ENCODE data around the gene PRKG1. TPM values are rescaled to one million over a fixed set of nuclear protein-coding genes. Genes with fewer than 3 reads are reported as not detected.

The PRKG1 gene
- total RNA-seq, 4 donors from 2014 or later: 0.63 to 4.3 (median 2.1) TPM

DNA sequence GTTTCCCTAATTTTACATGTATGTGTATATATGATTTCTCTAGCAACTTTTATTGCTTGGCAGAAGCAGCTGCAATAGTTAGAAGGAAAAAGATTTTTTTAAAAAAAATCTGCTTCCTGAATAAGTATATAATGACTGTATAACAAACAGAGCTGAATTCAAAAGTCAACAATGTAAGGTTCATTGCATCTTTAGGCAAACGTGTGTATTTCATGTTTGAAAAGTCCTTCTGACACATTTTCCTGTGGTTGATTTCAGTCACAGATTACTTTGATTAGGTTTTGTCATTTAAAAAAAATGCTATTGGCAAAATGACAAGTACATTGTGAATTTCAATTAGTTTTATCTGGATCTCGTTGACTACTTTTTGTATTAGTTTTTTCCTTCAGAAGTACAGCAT, 394.1 kb downstream of the PRKG1 start:
- WGBS, 2 donors: 17 to 20% methylated on average over 2 of the region's 2 CpGs
- TF ChIP-seq POLR2A (IDR thresholded peaks at IDR 0.05): no peak
- TF ChIP-seq, protein P1, sequence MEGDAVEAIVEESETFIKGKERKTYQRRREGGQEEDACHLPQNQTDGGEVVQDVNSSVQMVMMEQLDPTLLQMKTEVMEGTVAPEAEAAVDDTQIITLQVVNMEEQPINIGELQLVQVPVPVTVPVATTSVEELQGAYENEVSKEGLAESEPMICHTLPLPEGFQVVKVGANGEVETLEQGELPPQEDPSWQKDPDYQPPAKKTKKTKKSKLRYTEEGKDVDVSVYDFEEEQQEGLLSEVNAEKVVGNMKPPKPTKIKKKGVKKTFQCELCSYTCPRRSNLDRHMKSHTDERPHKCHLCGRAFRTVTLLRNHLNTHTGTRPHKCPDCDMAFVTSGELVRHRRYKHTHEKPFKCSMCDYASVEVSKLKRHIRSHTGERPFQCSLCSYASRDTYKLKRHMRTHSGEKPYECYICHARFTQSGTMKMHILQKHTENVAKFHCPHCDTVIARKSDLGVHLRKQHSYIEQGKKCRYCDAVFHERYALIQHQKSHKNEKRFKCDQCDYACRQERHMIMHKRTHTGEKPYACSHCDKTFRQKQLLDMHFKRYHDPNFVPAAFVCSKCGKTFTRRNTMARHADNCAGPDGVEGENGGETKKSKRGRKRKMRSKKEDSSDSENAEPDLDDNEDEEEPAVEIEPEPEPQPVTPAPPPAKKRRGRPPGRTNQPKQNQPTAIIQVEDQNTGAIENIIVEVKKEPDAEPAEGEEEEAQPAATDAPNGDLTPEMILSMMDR (IDR thresholded peaks at IDR 0.05): no peak
- no peak overlapping the region for H3K4me3 ChIP-seq (ENCODE audit: low read depth, poor library complexity, severe bottlenecking)
- no peak for DNase-seq (ENCODE audit: low spot score in 2 of 2)
- intact Hi-C loops (cut with DNase I; ENCODE audit: low total_unique reads): no loop called here

DNA sequence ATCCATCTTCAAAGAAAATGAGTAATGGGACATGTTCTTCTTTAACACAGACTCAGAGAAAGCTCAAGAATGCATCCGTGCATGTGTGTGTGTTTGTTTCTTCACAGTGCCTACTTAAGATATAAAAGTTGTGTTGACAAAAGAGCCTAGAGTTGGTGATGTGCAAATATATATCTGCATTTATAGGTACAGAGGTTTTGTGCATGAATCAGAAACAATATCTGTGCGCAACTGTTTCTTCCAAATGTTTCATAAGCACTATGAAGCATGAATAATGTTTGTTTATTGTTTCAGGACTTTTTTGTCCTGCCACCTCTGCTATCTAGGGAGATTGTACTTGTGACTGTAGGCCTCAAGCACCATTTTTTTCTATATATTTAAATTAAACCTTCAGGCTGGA, 395.4 kb downstream of the PRKG1 start:
- no peak overlapping the region for H3K4me3 ChIP-seq (ENCODE audit: low read depth, poor library complexity, severe bottlenecking)
- intact Hi-C loops (cut with DNase I; ENCODE audit: low total_unique reads): no loop called here
- no peak for TF ChIP-seq POLR2A (IDR thresholded peaks at IDR 0.05)
- TF ChIP-seq, protein P1 (IDR thresholded peaks at IDR 0.05): no peak
- 92 to 95% methylated on average over 2 of the region's 2 CpGs for WGBS, 2 donors
- no peak for DNase-seq (ENCODE audit: low spot score in 2 of 2)

DNA sequence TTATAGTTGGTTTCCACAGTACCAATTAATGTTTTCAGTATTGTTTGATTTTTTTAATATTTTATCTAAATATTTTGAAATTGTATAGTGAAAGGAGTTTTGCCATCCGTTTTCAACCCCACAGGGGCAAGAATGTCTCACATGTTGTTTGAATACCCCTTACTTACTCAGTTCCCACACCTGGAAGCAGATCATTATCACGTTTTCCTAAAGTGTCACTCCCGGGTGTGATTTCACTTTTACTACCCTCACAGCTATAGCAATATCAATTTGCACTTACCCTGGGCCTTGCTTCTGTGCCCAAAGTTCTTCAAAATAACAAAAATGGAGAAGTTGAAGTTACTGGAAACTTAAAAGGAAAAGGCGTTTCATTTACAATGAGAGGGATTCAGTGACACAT, 397.0 kb downstream of the PRKG1 start:
- TF ChIP-seq POLR2A (IDR thresholded peaks at IDR 0.05): no peak
- TF ChIP-seq, protein P1 (IDR thresholded peaks at IDR 0.05): no peak
- no peak overlapping the region for H3K4me3 ChIP-seq (ENCODE audit: low read depth, poor library complexity, severe bottlenecking)
- DNase-seq (ENCODE audit: low spot score in 2 of 2): no peak
- 59 to 72% methylated on average over 4 of the region's 4 CpGs for WGBS, 2 donors
- intact Hi-C loops (cut with DNase I; ENCODE audit: low total_unique reads): no loop called here

DNA sequence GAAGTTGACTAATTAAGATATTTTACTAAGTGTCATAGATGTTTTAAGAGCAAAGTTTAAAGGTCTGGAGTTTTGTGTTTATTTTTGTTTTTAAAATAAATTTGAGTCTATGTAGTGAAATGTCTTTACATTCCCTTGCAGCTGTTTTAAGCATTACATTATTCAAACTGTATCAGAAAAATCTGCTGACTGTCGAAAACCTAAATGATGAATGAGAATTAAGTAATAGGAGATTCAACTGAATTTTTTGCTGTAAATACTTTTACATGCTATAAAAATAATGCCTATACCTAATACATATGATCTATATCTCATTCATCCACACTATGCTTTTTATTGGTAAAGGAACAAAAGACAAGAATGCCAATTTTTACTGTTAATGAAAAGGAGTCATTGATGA, 397.9 kb downstream of the PRKG1 start:
- H3K4me3 ChIP-seq (ENCODE audit: low read depth, poor library complexity, severe bottlenecking): no peak overlapping the region
- DNase-seq (ENCODE audit: low spot score in 2 of 2): no peak
- intact Hi-C loops (cut with DNase I; ENCODE audit: low total_unique reads): no loop called here
- TF ChIP-seq POLR2A (IDR thresholded peaks at IDR 0.05): no peak
- TF ChIP-seq, protein P1 (IDR thresholded peaks at IDR 0.05): no peak
- 35 to 83% methylated on average over 1 of the region's 1 CpG for WGBS, 2 donors

DNA sequence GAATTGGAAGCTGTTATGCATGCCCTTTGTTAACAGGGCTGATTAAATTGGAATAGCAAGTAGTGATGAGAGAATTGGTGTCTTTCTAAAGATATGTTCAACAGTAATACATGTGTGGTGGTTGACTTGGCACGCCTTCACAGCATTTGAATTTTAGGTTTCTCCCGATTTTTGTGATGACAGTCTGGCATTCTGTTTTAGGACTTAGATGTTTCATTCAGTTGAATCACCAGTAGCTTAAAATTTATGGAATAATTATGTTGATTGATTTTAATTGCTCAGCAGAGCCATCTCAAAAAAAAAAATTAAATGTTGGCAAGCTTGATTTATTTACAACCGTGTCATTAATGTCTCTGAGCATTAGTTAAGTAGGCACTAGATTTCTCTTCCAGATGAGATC, 405.4 kb downstream of the PRKG1 start:
- intact Hi-C loops (cut with DNase I; ENCODE audit: low total_unique reads): no loop called here
- 58 to 60% methylated on average over 3 of the region's 3 CpGs for WGBS, 2 donors
- TF ChIP-seq, protein P1 (IDR thresholded peaks at IDR 0.05): no peak
- no peak for TF ChIP-seq POLR2A (IDR thresholded peaks at IDR 0.05)
- DNase-seq (ENCODE audit: low spot score in 2 of 2): no peak
- no peak overlapping the region for H3K4me3 ChIP-seq (ENCODE audit: low read depth, poor library complexity, severe bottlenecking)

DNA sequence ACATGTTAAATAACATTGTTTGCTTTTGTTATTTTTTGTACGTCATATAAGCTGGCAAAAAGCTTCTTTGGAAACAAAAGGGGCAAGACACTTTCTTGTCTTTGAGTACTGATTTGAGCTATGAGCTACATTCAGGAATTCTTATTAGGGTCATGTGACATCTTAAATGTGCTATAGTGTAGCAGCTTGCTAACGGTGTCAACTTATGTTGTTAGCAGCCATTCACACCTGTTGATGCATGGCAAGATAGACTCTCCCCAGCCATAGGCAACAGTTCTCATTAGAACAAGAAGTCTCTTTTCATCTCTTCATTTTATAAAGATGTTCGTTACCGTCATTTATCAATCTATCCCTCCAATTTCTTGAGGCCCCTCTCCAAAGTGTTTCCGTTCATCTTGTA, 411.4 kb downstream of the PRKG1 start:
- intact Hi-C loops (cut with DNase I; ENCODE audit: low total_unique reads): no loop called here
- no peak for DNase-seq (ENCODE audit: low spot score in 2 of 2)
- TF ChIP-seq, protein P1 (IDR thresholded peaks at IDR 0.05): no peak
- no peak for TF ChIP-seq POLR2A (IDR thresholded peaks at IDR 0.05)
- no peak overlapping the region for H3K4me3 ChIP-seq (ENCODE audit: low read depth, poor library complexity, severe bottlenecking)
- WGBS, 2 donors: 92 to 94% methylated on average over 5 of the region's 5 CpGs
